ENCODE data around the gene PGLYRP2. TPM values are rescaled to one million over a fixed set of nuclear protein-coding genes. Genes with fewer than 3 reads are reported as not detected.

The PGLYRP2 gene
- total and polyA plus RNA-seq, 2 of the 13 experiments (the other 11 are each of a cell fraction or from before 2014, with no cell fraction given): 0.04 to 1.0 TPM

DNA sequence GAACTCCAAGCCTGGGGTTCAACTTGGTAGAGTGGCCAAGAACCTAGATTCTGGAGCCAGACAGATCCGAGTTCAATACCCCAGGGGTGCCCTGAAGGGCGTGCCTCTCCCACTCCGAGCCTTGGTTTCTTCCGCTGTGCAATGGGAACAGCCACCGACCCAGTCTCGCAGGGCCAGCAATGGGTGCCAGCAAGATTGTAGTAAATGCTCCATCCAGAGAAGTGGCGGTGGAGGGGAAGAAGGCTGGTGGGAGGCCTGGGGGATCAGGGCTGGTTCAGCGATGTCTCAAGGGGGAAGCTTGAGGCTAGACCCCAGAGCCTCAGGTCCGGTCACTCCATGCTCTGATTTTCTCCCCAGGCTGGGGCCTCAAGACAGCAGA, 34.1 kb downstream of the PGLYRP2 start:
- peaks cover 12% of the 10 kb centered on the region for H3K4me1 ChIP-seq (ENCODE audit: insufficient read depth, low read length)
- DNase-seq (ENCODE audit: low spot score) (no peak), ATAC-seq (no peak), FAIRE-seq (no peak)
- H2AFZ ChIP-seq (ENCODE audit: low read length): no peak overlapping the region
- no peaks in the 10 kb centered on the region for H3K36me3 ChIP-seq (replicated peaks in 1 of 2; ENCODE audit: control insufficient read depth in 1 of 2, insufficient read depth in 2 of 2, low read length in 2 of 2)
- intact Hi-C loops (cut with micrococcal nuclease; ENCODE audit: unreplicated experiment) (no loop called here), in situ Hi-C loops (cut with HindIII; ENCODE audit: extremely low pct_ligation_motif_present, low pct_unique_long_range_greater_than_20kb) (no loop called here)
- no peaks in the 10 kb centered on the region for H3K79me2 ChIP-seq (ENCODE audit: insufficient read depth, low read length)
- ChIA-PET CTCF (ENCODE audit: low intra/inter-chr PET ratio, low total read pairs) (no interaction called here), POLR2A (no interaction called here)
- H3K9ac ChIP-seq (ENCODE audit: insufficient read depth, low read depth, low read length): no peak overlapping the region
- H3K27me3 ChIP-seq (ENCODE audit: control insufficient read depth in 1 of 2, insufficient read depth in 2 of 2, low read length in 2 of 2): no peaks in the 10 kb centered on the region
- H3K9me3 ChIP-seq (ENCODE audit: low read length): no peaks in the 10 kb centered on the region
- H3K4me3 ChIP-seq (replicated peaks in 1 of 3; ENCODE audit: insufficient read depth in 1 of 3, low read depth in 2 of 3, low read length in 3 of 3): no peak overlapping the region
- WGBS (ENCODE audit: low lambda C conversion rate): 0% methylated on average over 1 of the region's 9 CpGs
- BruUV-seq (replicated peaks): no TSS peak
- H3K4me2 ChIP-seq (ENCODE audit: low read depth, low read length): no peak overlapping the region
- H4K20me1 ChIP-seq (ENCODE audit: insufficient read depth, low read length): no peaks in the 10 kb centered on the region
- H3K27ac ChIP-seq (ENCODE audit: extremely low read length, insufficient read depth, low read length): no peak overlapping the region
- TF ChIP-seq FOXK1 (CRISPR knock-in tag; IDR thresholded peaks at IDR 0.05; ENCODE audit: borderline replicate concordance, low read depth): no peak
- no peak for TF ChIP-seq SRF (IDR thresholded peaks at IDR 0.05; ENCODE audit: low read depth, low read length)
- TF ChIP-seq, protein P1, sequence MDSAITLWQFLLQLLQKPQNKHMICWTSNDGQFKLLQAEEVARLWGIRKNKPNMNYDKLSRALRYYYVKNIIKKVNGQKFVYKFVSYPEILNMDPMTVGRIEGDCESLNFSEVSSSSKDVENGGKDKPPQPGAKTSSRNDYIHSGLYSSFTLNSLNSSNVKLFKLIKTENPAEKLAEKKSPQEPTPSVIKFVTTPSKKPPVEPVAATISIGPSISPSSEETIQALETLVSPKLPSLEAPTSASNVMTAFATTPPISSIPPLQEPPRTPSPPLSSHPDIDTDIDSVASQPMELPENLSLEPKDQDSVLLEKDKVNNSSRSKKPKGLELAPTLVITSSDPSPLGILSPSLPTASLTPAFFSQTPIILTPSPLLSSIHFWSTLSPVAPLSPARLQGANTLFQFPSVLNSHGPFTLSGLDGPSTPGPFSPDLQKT (CRISPR knock-in tag; IDR thresholded peaks at IDR 0.05; ENCODE audit: borderline replicate concordance): no peak
- TF ChIP-seq ZNF256 (CRISPR knock-in tag; conservative IDR thresholded peaks at IDR 0.05): no peak
- no peak for TF ChIP-seq NCOA2 (CRISPR knock-in tag; IDR thresholded peaks at IDR 0.05)
- TF ChIP-seq, protein P2, sequence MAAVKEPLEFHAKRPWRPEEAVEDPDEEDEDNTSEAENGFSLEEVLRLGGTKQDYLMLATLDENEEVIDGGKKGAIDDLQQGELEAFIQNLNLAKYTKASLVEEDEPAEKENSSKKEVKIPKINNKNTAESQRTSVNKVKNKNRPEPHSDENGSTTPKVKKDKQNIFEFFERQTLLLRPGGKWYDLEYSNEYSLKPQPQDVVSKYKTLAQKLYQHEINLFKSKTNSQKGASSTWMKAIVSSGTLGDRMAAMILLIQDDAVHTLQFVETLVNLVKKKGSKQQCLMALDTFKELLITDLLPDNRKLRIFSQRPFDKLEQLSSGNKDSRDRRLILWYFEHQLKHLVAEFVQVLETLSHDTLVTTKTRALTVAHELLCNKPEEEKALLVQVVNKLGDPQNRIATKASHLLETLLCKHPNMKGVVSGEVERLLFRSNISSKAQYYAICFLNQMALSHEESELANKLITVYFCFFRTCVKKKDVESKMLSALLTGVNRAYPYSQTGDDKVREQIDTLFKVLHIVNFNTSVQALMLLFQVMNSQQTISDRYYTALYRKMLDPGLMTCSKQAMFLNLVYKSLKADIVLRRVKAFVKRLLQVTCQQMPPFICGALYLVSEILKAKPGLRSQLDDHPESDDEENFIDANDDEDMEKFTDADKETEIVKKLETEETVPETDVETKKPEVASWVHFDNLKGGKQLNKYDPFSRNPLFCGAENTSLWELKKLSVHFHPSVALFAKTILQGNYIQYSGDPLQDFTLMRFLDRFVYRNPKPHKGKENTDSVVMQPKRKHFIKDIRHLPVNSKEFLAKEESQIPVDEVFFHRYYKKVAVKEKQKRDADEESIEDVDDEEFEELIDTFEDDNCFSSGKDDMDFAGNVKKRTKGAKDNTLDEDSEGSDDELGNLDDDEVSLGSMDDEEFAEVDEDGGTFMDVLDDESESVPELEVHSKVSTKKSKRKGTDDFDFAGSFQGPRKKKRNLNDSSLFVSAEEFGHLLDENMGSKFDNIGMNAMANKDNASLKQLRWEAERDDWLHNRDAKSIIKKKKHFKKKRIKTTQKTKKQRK (IDR thresholded peaks at IDR 0.05; ENCODE audit: low read length): no peak
- TF ChIP-seq, protein P3, sequence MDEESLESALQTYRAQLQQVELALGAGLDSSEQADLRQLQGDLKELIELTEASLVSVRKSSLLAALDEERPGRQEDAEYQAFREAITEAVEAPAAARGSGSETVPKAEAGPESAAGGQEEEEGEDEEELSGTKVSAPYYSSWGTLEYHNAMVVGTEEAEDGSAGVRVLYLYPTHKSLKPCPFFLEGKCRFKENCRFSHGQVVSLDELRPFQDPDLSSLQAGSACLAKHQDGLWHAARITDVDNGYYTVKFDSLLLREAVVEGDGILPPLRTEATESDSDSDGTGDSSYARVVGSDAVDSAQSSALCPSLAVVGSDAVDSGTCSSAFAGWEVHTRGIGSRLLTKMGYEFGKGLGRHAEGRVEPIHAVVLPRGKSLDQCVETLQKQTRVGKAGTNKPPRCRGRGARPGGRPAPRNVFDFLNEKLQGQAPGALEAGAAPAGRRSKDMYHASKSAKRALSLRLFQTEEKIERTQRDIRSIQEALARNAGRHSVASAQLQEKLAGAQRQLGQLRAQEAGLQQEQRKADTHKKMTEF (CRISPR knock-in tag; IDR thresholded peaks at IDR 0.05): no peak
- TF ChIP-seq, protein P4, sequence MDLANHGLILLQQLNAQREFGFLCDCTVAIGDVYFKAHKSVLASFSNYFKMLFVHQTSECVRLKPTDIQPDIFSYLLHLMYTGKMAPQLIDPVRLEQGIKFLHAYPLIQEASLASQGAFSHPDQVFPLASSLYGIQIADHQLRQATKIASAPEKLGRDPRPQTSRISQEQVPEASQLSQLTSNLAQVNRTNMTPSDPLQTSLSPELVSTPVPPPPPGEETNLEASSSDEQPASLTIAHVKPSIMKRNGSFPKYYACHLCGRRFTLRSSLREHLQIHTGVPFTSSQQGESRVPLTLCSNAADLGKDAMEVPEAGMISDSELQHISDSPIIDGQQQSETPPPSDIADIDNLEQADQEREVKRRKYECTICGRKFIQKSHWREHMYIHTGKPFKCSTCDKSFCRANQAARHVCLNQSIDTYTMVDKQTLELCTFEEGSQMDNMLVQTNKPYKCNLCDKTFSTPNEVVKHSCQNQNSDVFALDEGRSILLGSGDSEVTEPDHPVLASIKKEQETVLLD (CRISPR knock-in tag; IDR thresholded peaks at IDR 0.05; ENCODE audit: low read depth): no peak
- TF ChIP-seq ZNF33A (CRISPR knock-in tag; IDR thresholded peaks at IDR 0.05; ENCODE audit: borderline replicate concordance): no peak
- no peak for TF ChIP-seq ZSCAN12 (CRISPR knock-in tag; IDR thresholded peaks at IDR 0.05)
